HFFc6 (cell line): ENCODE results near the gene CDV3. TPM values are rescaled to one million over a fixed set of nuclear protein-coding genes. Genes with fewer than 3 reads are reported as not detected.
A peak's percentile ranks its signal among the peaks of the same experiment; 100 is the strongest.
"Not testable (repeated sequence)": the region's sequence is repeated elsewhere in the genome, so short reads cannot be mapped to it uniquely, and the experiment has no call there.

Experiments
- DNase-seq: peaks from one replicate; pipeline ENCODE4 v3.0.0-alpha.2; 2018
- H3K27ac Mint-ChIP-seq: 2 replicates; pipeline ENCODE4 v1.8.0; 2020; ENCODE audit warnings: mild to moderate bottlenecking, mixed read lengths
- H3K27me3 Mint-ChIP-seq: 2 replicates; pipeline ENCODE4 v1.8.0; 2021; ENCODE audit warnings: mild to moderate bottlenecking, moderate library complexity, mixed read lengths; ENCODE audit not compliant: insufficient read depth
- H3K36me3 Mint-ChIP-seq: 2 replicates; pipeline ENCODE4 v1.8.0; 2021; ENCODE audit warnings: low read depth, mixed read lengths
- H3K4me1 Mint-ChIP-seq: 2 replicates; pipeline ENCODE4 v1.8.0; 2020; ENCODE audit warnings: low read depth, mixed read lengths
- H3K4me3 Mint-ChIP-seq: 2 replicates; pipeline ENCODE4 v1.8.0; 2020; ENCODE audit warnings: mild to moderate bottlenecking, moderate library complexity, mixed read lengths
- H3K9me3 Mint-ChIP-seq: 2 replicates; pipeline ENCODE4 v1.8.0; 2020; ENCODE audit warnings: mild to moderate bottlenecking, mixed read lengths
- CTCF ChIP-seq: fragments of 200-600 bp; sonication (generic); IDR thresholded peaks from 2 replicates; pipeline ENCODE4 v1.5.0; 2021; ENCODE audit warnings: antibody characterized with exemption, mild to moderate bottlenecking
- long read RNA-seq: library from polyadenylated mRNA; unstranded; transcript quantifications from one replicate; pipeline ENCODE4 v2.0.0, GENCODE V29; 2019
- total RNA-seq, 6 experiments: library from RNA; stranded (reverse); fragmentation: NEBNext Ultra II Directional; extraction: Animal tissue kit (Norgen Biotek cat#: 25700); gene quantifications; 2 replicates in 1 of 6; 3 replicates in 5 of 6; pipeline ENCODE4 v1.2.3, GENCODE V29; 2021

CDV3 gene
- total RNA-seq: 100 to 1,000 TPM; 163 to 208 (median 184) TPM
- long read RNA-seq, partial matches to known transcripts: 10 of 87 reads
- long read RNA-seq, other reads (novel, unspliced or antisense): 77 of 87 reads

- H3K4me1 Mint-ChIP-seq: peaks cover 79% of the 10 kb centered on the region
- peak within 1 kb of the TSS; percentile 95 for H3K4me3 Mint-ChIP-seq
- no peak for DNase-seq
- peaks cover 2% of the 10 kb centered on the region for H3K27me3 Mint-ChIP-seq
- no peaks in the 10 kb centered on the region for H3K9me3 Mint-ChIP-seq
- H3K27ac Mint-ChIP-seq: peak within 1 kb of the TSS; percentile 96
- peaks cover 37% of the 10 kb centered on the region for H3K36me3 Mint-ChIP-seq
- TF ChIP-seq CTCF: no peak
These were observed at the start of gene CDV3 for GRCh38 chr3:133573629-133574194. CDV3 (plus strand) TSS chr3:133573686; CDS start chr3:133574045, 359 bp downstream.

GRCh38 chr3:133523758-133524157 lies 49.7 kb upstream of the CDV3 start:
- DNase-seq, H3K27ac Mint-ChIP-seq, H3K4me3 Mint-ChIP-seq, H3K27me3 Mint-ChIP-seq, H3K36me3 Mint-ChIP-seq, H3K9me3 Mint-ChIP-seq: not testable (repeated sequence)
- peaks cover 10% of the 10 kb centered on the region for H3K4me1 Mint-ChIP-seq

GRCh38 chr3:133525435-133525834 lies 48.1 kb upstream of the CDV3 start:
- Mint-ChIP-seq H3K36me3 (peaks cover 8% of the 10 kb centered on the region; the same call in 1 of the 2 replicates), H3K9me3 (peaks cover 4% of the 10 kb centered on the region; the same call in 1 of the 2 replicates), H3K27ac (no peak overlapping the region), H3K27me3 (peaks cover 3% of the 10 kb centered on the region), H3K4me1 (peaks cover 10% of the 10 kb centered on the region), H3K4me3 (no peak overlapping the region)
- TF ChIP-seq CTCF: no peak
- no peak for DNase-seq

- Mint-ChIP-seq H3K4me3 (no peak overlapping the region), H3K27ac (no peak overlapping the region), H3K27me3 (no peaks in the 10 kb centered on the region; the same call in 1 of the 2 replicates), H3K9me3 (peaks cover 4% of the 10 kb centered on the region; the same call in 1 of the 2 replicates), H3K36me3 (peaks cover 8% of the 10 kb centered on the region; the same call in 1 of the 2 replicates), H3K4me1 (peaks cover 21% of the 10 kb centered on the region)
- no peak for TF ChIP-seq CTCF
- DNase-seq: no peak
These were observed 46.3 kb upstream of the CDV3 start for GRCh38 chr3:133527081-133527715.

GRCh38 chr3:133529809-133530208 lies 43.7 kb upstream of the CDV3 start:
- no peak overlapping the region for H3K4me3 Mint-ChIP-seq
- peaks cover 4% of the 10 kb centered on the region; the same call in 1 of the 2 replicates for H3K9me3 Mint-ChIP-seq
- no peak for TF ChIP-seq CTCF
- H3K27ac Mint-ChIP-seq: no peak overlapping the region
- no peaks in the 10 kb centered on the region for H3K27me3 Mint-ChIP-seq
- peaks cover 37% of the 10 kb centered on the region for H3K4me1 Mint-ChIP-seq
- DNase-seq: no peak
- peaks cover 8% of the 10 kb centered on the region; the same call in 1 of the 2 replicates for H3K36me3 Mint-ChIP-seq

- peaks cover 8% of the 10 kb centered on the region; the same call in 1 of the 2 replicates for H3K36me3 Mint-ChIP-seq
- TF ChIP-seq CTCF: no peak
- no peaks in the 10 kb centered on the region; the same call in 1 of the 2 replicates for H3K27me3 Mint-ChIP-seq
- peak overlapping the region; percentile 19 for H3K4me3 Mint-ChIP-seq
- H3K27ac Mint-ChIP-seq: peak overlapping the region; percentile 74
- peaks cover 52% of the 10 kb centered on the region for H3K4me1 Mint-ChIP-seq
- peaks cover 4% of the 10 kb centered on the region; the same call in 1 of the 2 replicates for H3K9me3 Mint-ChIP-seq
- peak; percentile 55 for DNase-seq
These were observed 41.5 kb upstream of the CDV3 start for GRCh38 chr3:133531981-133532380.
